GM12873 (cell line): Measurements from ENCODE around the gene KIAA1755.

ENCODE experiments used
- TF ChIP-seq, protein P1 (sequence below): IDR thresholded peaks from 2 replicates; pipeline ENCODE4 v1.5.1; 2012; ENCODE audit warnings: low read depth, mild to moderate bottlenecking, moderate library complexity, low read length, control low read depth; ENCODE audit not compliant: insufficient read depth; ENCODE audit errors: missing control alignments

The KIAA1755 gene

DNA sequence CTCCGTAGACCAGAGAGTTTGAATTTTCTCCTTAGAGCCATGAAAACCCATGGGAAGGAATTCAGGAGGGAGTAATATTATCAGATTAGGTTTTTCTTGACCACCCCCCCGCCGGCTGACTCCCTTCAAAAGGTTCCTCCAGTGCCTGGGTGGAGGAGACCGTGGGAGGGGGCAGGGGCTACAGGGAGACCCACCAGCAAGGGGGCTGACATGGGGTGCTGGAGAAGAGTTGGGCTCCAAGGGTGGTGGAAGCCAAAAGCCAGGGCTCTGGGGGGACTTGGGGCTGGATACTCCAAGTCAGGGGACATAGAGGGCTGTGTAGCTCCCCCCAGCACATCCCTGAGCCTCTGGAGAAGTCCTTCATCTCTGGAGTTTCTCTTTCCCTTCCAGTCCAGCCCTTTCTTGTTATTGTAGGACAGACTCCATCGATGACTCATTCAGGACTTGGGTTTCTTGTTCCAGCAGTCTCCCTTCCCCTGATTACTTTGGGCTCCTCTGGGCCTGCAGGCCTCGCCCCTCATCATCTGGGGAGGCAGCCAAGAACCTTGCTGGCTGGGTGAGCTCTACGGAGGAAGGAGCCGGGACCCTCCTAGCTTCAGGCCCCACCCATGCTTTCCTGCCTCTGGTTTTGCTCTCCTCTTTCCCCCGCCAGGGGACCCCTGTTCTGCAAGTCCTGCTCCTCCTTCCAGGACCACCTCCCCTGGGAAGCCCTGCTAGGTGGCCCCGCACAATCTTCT is 10.5 kb upstream of the KIAA1755 start:
- TF ChIP-seq, protein P1, sequence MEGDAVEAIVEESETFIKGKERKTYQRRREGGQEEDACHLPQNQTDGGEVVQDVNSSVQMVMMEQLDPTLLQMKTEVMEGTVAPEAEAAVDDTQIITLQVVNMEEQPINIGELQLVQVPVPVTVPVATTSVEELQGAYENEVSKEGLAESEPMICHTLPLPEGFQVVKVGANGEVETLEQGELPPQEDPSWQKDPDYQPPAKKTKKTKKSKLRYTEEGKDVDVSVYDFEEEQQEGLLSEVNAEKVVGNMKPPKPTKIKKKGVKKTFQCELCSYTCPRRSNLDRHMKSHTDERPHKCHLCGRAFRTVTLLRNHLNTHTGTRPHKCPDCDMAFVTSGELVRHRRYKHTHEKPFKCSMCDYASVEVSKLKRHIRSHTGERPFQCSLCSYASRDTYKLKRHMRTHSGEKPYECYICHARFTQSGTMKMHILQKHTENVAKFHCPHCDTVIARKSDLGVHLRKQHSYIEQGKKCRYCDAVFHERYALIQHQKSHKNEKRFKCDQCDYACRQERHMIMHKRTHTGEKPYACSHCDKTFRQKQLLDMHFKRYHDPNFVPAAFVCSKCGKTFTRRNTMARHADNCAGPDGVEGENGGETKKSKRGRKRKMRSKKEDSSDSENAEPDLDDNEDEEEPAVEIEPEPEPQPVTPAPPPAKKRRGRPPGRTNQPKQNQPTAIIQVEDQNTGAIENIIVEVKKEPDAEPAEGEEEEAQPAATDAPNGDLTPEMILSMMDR: no peak

GRCh38 chr20:38269715-38270114 is 9.2 kb upstream of the KIAA1755 start:
- TF ChIP-seq, protein P1: no peak

DNA sequence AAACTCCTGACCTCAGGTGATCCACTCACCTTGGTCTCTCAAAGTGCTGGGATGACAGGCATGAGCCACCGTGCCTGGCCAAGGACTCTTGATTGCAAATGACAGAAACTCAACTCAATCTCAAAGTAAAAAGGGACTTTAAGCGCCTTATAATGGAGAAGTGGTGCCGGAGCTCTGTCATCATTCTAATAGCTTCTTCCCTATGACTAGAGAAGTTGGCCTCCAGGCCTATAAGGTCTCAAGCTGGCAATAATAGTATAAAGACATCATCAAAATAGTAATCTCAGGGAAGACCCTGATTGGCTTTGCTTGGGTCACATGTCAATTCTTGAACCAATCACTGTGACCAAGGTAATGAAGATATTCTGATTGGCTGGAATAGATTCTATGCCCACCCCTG is 8.5 kb upstream of the KIAA1755 start:
- TF ChIP-seq, protein P1: no peak

DNA sequence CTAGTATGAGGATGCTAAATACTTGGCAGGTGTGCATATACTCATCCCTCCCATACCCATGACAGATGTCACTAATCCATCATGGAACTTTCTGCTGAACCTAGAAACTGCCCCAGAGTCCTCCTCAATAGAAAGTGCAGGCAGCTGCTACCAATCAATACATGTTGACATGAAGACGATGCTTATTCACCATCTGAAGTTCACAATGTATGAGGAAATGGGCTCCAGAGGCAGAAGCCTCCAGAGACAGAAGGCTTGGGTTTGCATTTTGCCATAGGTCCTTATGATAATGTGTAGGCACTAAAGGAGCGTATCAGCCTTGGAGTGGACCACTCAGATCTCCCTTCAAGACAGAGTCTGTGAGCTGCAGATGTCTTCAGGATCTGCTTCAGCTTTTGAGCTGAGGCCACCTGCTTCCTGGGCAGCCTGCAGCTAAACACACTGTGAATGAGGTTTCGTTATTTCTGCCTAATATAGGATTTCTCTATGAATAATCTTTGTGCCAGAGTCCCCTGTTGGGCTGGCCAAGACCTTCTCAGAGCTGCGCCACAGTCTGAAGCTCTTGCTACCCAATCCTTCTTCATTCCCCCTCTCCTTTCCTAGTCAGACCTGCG is 7.5 kb upstream of the KIAA1755 start:
- TF ChIP-seq, protein P1: no peak

DNA sequence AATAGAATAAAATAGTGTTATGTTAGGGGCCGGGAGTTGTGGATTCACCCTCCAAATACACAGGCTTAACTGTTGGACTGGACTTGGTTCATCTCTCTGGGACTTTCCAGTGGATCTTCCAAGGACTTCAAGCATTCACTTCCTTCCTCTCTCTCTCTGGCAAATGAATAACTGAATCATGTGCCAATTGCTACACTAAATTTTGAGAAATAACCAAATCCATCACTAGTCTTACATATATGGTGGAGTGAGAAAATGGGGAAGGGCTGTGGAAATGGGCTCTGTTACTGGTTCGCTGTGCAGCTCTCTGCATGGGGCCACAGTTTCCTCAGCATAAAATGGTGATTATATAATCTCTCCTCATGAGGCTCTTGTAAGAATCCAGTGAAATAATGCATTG is 6.8 kb upstream of the KIAA1755 start:
- TF ChIP-seq, protein P1: no peak

GRCh38 chr20:38266426-38266825 is 5.9 kb upstream of the KIAA1755 start:
- TF ChIP-seq, protein P1: no peak

DNA sequence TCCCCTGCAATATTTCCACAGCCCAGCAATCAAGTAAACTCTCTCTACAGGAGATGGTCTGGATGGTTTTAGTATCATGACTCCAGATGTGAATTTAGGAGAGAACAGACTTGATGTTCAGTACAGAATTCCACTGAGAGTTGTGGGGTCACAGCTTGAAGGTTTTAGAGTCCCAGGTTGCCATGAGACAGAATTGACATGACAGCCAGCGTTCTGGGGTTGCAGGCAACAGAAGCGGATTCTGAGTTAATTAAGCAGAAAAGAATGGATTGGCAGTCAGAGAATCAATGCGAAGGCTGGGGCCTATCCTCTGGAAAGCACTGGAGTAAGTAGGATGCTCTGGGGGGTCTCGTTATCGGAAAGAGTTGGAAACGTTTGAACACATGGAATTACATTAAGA is 2.4 kb upstream of the KIAA1755 start:
- TF ChIP-seq, protein P1: no peak
